Peyer's patch (tissue), 4 donors: ENCODE measurements around the gene DOK5.

ENCODE experiments used
- CTCF ChIP-seq, 6 experiments: fragments of 450-650 bp in 4 of 6; fragments of 200-600 bp in 2 of 6; sonication (generic) in 1 of 6; IDR thresholded peaks; one replicate each; pipeline ENCODE4 v1.5.1; 2017 to 2019; ENCODE audit warnings: antibody characterized with exemption in 6 of 6, mild to moderate bottlenecking in 3 of 6, moderate library complexity in 1 of 6
- POLR2A ChIP-seq, 2 donors: fragments of 450-650 bp; IDR thresholded peaks; one replicate each; pipeline ENCODE4 v1.5.1; 2017; ENCODE audit warnings: antibody characterized with exemption in 2 of 2, mild to moderate bottlenecking in 2 of 2, moderate library complexity in 2 of 2

GRCh38 chr20:54474046-54474445 lies 1.3 kb upstream of the DOK5 start:
- TF ChIP-seq CTCF (IDR thresholded peaks at IDR 0.05) (no peak), POLR2A (IDR thresholded peaks at IDR 0.05) (no peak)
